GM21786 (cell line): Measurements from ENCODE around the gene LCE1D.

ENCODE experiments used
- ATAC-seq: cut with Tn5 transposase; IDR thresholded peaks from one replicate; pipeline ENCODE4 v1.9.1; 2021; ENCODE audit not compliant: unreplicated experiment

The LCE1D gene

DNA sequence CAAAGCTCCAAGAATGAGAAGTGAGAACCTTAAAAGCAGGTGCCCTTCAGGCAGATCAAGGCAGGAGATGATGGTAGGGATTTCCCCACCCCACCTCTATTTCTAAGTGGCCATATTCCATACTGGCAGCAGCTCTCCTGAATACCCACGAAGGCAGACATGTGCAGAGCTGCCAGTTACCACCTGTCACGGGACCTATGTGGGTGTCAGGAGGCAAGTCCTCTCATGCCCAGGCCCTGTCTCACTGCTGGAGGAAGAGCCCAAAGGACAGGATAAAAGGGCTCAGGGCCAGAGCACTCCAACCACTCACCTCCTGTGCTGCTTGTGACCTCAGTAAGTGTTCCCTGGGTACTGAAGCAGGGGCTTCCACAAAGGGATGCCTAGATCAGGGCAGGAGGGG, 14.5 kb downstream of the LCE1D start:
- ATAC-seq = no peak

DNA sequence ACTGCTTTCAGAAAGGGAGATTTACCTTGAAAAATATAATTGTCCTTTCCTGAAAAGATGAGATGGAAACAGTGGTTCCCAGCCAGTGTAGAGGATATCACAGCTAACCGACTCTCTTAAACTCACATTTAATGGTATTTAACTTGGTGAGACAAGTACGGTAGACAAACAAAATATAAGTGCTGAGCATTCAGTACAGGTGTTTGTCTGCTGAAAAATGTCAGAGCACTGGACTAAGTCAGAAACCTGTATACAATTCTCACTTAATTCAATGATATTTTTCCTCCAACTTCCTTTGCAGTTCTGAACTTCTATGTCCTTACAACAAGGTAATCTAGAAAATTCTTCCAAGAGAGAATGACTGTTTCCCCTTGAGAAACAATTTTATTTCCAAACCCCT, 15.2 kb downstream of the LCE1D start, which contains the start of gene LCE1B:
TSS of gene LCE1B (plus strand) at position 301 of the 400 bp plus-strand sequence. CDS start 476 bp downstream, outside the sequence.
- no peak for ATAC-seq

DNA sequence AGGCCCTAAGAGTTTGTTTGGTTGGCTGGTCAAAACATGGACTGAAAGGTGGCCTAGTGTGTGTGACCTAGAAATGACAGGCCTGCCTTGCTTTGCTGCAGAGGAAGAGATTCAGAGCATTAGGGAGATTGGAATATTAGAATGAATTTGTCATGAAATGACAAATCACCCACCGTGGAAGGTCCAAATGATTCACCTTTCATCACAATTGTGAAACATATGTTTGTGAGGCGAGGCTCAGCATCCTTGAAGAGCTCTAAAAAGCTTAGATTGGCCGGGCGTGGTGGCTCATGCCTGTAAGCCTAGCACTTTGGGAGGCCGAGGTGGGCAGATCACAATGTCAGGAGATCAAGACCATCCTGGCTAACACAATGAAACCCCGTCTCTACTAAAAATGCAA, 20.8 kb downstream of the LCE1D start:
- ATAC-seq = no peak

DNA sequence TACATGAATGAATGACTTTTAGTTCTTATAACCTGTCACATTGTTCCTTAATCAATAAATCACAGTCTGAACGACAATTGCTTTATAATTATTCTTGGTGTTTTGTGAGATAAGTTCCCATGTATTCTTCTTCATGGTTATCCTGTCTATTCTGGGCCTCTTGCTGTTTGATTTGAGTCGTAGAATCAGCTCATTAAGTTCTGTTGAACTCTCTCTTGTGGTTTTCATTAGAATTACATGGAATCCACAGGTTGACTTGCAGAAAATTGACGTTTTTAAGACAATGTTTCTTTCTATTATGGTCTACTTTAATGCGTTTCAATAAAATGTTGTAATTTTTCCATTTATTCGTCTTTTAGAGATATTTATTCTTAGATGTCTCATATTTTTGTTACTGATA, 26.8 kb downstream of the LCE1D start:
- ATAC-seq = no peak

DNA sequence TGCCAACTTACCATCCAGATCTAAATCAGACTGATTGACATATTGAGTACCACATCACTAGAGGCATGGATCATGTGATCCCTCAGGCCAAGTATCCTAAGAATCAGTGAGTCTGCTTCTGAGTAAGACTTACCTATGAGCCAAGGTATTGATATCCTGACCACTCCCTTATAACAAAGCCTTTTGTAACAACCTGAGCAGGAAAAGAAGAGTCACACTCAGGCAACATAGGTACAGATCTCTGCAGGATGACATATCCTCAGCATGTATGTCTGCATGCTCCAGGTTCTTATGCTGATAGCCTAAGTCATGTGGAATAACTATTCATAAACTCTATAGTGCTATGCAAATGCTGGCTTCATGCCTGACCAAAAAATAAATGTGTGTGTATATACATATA, 28.4 kb downstream of the LCE1D start:
- ATAC-seq = no peak

DNA sequence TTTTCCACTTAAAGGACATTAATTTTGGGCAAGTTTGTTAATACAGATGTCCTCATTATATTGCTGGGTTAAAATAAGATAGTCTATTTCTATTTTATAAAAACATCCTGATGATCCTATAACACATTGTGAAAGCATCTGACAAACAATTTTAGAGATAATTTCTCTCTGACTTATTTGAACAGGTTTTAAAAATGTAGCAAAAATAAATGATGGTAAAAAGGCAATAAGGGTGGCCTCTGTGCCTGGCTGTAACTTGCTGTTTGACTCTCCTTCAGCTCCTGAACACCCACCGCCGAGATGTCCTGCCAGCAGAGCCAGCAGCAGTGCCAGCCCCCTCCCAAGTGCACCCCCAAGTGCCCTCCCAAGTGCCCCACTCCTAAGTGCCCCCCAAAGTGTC, 30.7 kb downstream of the LCE1D start, which contains the start of gene LCE1A:
TSS of gene LCE1A (plus strand) at position 301 of the 400 bp plus-strand sequence. CDS start at position 301, 0 bp downstream.
- ATAC-seq = no peak

DNA sequence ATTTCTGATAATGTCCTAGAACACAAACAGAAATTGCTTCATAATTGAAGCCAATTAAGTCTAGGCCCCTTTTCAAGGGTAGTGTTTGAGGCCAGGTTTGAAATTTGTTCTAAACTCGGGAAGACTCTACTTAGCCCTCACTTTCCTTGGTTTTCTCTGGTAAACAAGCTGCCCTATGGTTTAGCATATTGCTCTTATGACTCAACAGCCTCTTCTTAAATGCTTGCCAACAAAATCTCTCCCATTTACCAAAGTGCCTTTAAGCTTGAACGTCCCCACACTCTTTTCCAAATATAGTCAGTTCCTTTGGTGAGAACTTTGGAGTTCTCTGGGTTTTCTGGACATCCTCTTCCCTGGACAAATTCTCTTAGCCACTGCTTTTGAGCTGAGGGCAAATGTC, 40.3 kb downstream of the LCE1D start:
- no peak for ATAC-seq

DNA sequence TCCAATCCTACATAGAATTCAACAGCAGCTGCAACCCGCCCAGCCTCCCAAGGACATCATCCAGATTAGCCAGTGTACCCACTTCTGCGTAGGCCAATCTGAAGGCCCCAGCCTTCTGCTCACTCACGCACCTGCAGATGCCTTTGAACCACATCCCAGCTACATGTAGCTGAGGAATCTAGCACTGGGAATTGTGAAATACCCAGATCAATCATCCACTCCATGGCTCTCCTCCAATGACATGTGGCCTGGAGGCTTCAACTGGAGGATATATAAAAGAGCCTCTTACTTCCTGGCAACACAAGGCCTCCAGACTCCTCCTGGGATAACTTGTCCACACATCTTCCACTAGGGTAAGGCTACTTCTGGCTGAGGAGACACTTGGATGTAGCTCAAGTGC, 46.0 kb downstream of the LCE1D start, which contains the start of gene LCE6A:
TSS of gene LCE6A (plus strand) at position 301 of the 400 bp plus-strand sequence. CDS start 665 bp downstream, outside the sequence.
- no peak for ATAC-seq
